GM19099 (cell line): ENCODE data around the gene ADGRL4.

Source experiments
- POLR2A ChIP-seq: IDR thresholded peaks from 3 replicates; pipeline ENCODE4 v1.6.1; 2011; ENCODE audit warnings: low read depth; ENCODE audit not compliant: insufficient read length; ENCODE audit errors: extremely low read depth

ADGRL4 gene

GRCh38 chr1:78864175-78864574, 142.4 kb downstream of the ADGRL4 start:
- no peak for TF ChIP-seq POLR2A

GRCh38 chr1:78856096-78856495, 150.4 kb downstream of the ADGRL4 start:
- no peak for TF ChIP-seq POLR2A

- no peak for TF ChIP-seq POLR2A
These were observed 151.3 kb downstream of the ADGRL4 start for GRCh38 chr1:78855258-78855657.

DNA sequence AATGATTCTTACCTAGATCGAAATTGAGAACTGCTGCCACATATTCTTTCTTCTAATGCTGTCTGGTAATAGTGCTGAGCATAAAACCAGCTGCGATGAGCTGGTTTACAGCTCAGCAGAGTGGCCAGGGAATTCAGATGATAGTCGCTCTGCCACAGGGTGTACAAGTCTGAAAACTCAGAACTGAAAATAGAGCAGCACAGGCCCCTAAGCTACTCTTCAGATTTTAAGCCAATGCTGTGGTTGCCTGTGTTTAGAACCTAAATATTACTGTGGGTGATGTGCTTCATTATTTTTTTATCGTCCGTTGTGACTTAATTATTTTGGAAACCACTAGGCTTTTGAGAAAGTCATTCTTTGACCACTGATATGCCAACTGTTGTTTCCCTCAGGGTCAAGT, 152.0 kb downstream of the ADGRL4 start:
- TF ChIP-seq POLR2A, result no peak

GRCh38 chr1:78843546-78843945, 163.0 kb downstream of the ADGRL4 start:
- TF ChIP-seq POLR2A, result no peak

GRCh38 chr1:78843111-78843510, 163.4 kb downstream of the ADGRL4 start:
- no peak for TF ChIP-seq POLR2A

DNA sequence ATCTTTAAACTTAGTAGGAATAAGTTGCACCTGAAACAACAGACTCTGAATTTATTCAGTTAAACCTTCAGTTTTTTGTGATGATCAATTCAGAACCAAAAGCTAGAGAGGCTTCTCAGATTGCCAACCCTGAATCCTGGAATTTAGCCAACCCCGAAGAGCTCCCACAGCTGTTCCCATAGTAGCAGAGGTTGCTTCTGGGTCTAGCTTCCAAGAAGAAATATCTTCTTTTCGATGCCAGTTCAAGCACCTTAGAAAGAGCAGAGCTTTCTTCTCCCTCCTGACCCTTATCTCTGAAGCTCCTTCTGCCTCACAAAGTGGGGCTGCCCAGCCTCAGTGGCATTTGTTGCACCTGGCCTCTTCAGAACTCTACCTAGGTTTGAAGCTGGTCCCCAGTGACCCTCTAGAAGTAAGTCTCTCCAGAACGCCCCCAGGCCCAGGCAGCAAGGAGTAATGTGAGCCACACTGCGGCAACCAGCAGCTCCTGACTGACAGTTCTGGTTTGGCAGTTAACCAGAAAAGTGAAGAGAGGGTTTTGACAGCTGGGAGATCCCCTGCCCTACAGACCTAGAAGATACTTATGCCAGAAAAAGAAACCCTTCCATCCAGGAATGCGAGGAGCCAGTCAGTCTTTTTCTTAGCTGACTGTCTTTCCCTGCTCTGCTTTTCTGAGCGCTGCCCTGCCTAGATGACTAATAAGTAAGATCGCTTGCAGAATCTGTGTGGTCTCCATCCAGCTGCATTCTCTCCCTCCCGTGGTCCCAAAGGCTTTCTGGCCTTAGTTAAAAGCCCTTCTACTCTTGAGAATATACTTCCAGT, 165.9 kb downstream of the ADGRL4 start:
- no peak for TF ChIP-seq POLR2A
